Natural killer cell (primary cell): ENCODE data around the gene RTP2. TPM values are rescaled to one million over a fixed set of nuclear protein-coding genes. Genes with fewer than 3 reads are reported as not detected.

Experiments
- ATAC-seq, 3 donors: fragments of 150-1000 bp in 2 of 3; fragments of 200-7000 bp in 1 of 3; cut with Tn5 transposase; 1 replicate in 1 of 3; 2 replicates in 2 of 3; pipeline ENCODE4 v1.10.0; 2021; ENCODE audit warnings: mild to moderate bottlenecking in 2 of 3, moderate library complexity in 2 of 3
- DNase-seq, 2 donors: peaks; one replicate each; pipeline versions ENCODE4 v3.0.0 to v3.0.0-alpha.2; 2013 to 2021; ENCODE audit warnings: mixed read lengths in 1 of 2
- H3K27ac ChIP-seq: one replicate; pipeline ENCODE4 v1.5.1; 2013; ENCODE audit warnings: mild to moderate bottlenecking, low read length
- H3K27me3 ChIP-seq: one replicate; pipeline ENCODE4 v1.6.1; 2013; ENCODE audit warnings: low read length; ENCODE audit not compliant: control insufficient read depth, insufficient read depth
- H3K36me3 ChIP-seq: one replicate; pipeline ENCODE4 v1.6.1; 2013; ENCODE audit warnings: low read length; ENCODE audit not compliant: control insufficient read depth, insufficient read depth
- H3K4me1 ChIP-seq: one replicate; pipeline ENCODE4 v1.6.1; 2013; ENCODE audit warnings: low read length; ENCODE audit not compliant: control insufficient read depth, insufficient read depth
- H3K4me3 ChIP-seq: one replicate; pipeline ENCODE4 v1.5.1; 2013; ENCODE audit warnings: low read length
- H3K9me3 ChIP-seq: one replicate; pipeline ENCODE4 v1.6.1; 2013; ENCODE audit warnings: low read length; ENCODE audit not compliant: control insufficient read depth, insufficient read depth
- H3K27ac Mint-ChIP-seq, 2 donors: one replicate each; pipeline ENCODE4 v1.8.0; 2022; ENCODE audit warnings: mild to moderate bottlenecking in 2 of 2, mixed read lengths in 2 of 2, moderate library complexity in 1 of 2
- H3K27me3 Mint-ChIP-seq, 2 donors: one replicate each; pipeline ENCODE4 v1.8.0; 2022; ENCODE audit warnings: low read depth in 2 of 2, mixed read lengths in 2 of 2
- H3K36me3 Mint-ChIP-seq: one replicate; pipeline ENCODE4 v1.8.0; 2022; ENCODE audit warnings: mixed read lengths
- H3K4me1 Mint-ChIP-seq, 2 donors: one replicate each; pipeline ENCODE4 v1.8.0; 2022; ENCODE audit warnings: mixed read lengths in 2 of 2
- H3K4me3 Mint-ChIP-seq: one replicate; pipeline ENCODE4 v1.8.0; 2022; ENCODE audit warnings: mild to moderate bottlenecking, moderate library complexity, mixed read lengths
- H3K9me3 Mint-ChIP-seq, 2 donors: one replicate each; pipeline ENCODE4 v1.8.0; 2022; ENCODE audit warnings: mixed read lengths in 2 of 2
- CTCF ChIP-seq: fragments of 200-600 bp; IDR thresholded peaks from one replicate; pipeline ENCODE4 v1.8.0; 2022; ENCODE audit warnings: antibody characterized with exemption
- WGBS: methylation state at CpG from one replicate; pipeline ENCODE4 v1.1.7; 2013; ENCODE audit warnings: missing lambda C conversion rate; ENCODE audit not compliant: insufficient coverage; 5-methylcytosine and 5-hydroxymethylcytosine counted together
- intact Hi-C: fragments of 100-400 bp; cut with micrococcal nuclease; formaldehyde crosslinking; loops from one replicate; pipeline ENCODE4 v1.14.2; 2022
- total RNA-seq, 4 donors: library from RNA; stranded (reverse); fragments of 120-200 nt in 1 of 4; gene quantifications; one replicate each; pipeline versions ENCODE4 v1.2.3 to v1.2.4, GENCODE V29; 2013 to 2022

RTP2 gene
- total RNA-seq, 3 donors from 2014 or later (not counting 1 experiment from before 2014, with no cell fraction given) = not detected

- WGBS = under 1% methylated on average over 35 of the region's 39 CpGs
- Histone ChIP-seq H3K36me3 (no peaks in the 10 kb centered on the region), H3K27ac (peak overlapping the region; percentile 78), H3K27me3 (no peaks in the 10 kb centered on the region), H3K4me1 (peaks cover 57% of the 10 kb centered on the region), H3K9me3 (no peaks in the 10 kb centered on the region), H3K4me3 (peak overlapping the region; percentile 90)
- Mint-ChIP-seq H3K4me3 (peak overlapping the region; percentile 99), H3K27me3 (no peaks in the 10 kb centered on the region), H3K27ac (peak overlapping the region; percentile 97 to 100), H3K9me3 (no peaks in the 10 kb centered on the region), H3K4me1 (peaks cover 76 to 77% of the 10 kb centered on the region in 2 donors), H3K36me3 (peaks cover 7% of the 10 kb centered on the region)
- peak in 1 of 3 donors; percentile 14 for ATAC-seq
- intact Hi-C loops = loop anchor here (1.0 to 10.0 kb wide), 4 partner anchors 444 to 1392 kb away; no protein-coding TSS in a partner anchor
- TF ChIP-seq CTCF = peak; percentile 92
- peak; percentile 72 to 83 for DNase-seq
Observed at GRCh38 chr3:187740421-187741399, 38.4 kb upstream of the RTP2 start.

- Histone ChIP-seq H3K4me1 (peaks cover 57% of the 10 kb centered on the region), H3K36me3 (no peaks in the 10 kb centered on the region), H3K4me3 (peak overlapping the region; percentile 90), H3K27me3 (no peaks in the 10 kb centered on the region), H3K9me3 (no peaks in the 10 kb centered on the region), H3K27ac (peak overlapping the region; percentile 78)
- peaks cover 69 to 71% of the 10 kb centered on the region in 2 donors for H3K4me1 Mint-ChIP-seq
- H3K36me3 Mint-ChIP-seq = peaks cover 7% of the 10 kb centered on the region
- intact Hi-C loops = loop anchor here (1.0 to 10.0 kb wide), 5 partner anchors 445 to 1409 kb away; no protein-coding TSS in a partner anchor
- peak overlapping the region; percentile 99 for H3K4me3 Mint-ChIP-seq
- H3K27me3 Mint-ChIP-seq = no peaks in the 10 kb centered on the region
- H3K9me3 Mint-ChIP-seq = no peaks in the 10 kb centered on the region
- H3K27ac Mint-ChIP-seq = peak overlapping the region; percentile 97 to 100
- ATAC-seq (peak; percentile 50 to 69 (median 58)), DNase-seq (peak; percentile 80 to 90)
- peak; percentile 79 for TF ChIP-seq CTCF
- WGBS = under 1% methylated on average over 49 of the region's 53 CpGs
Observed at GRCh38 chr3:187739561-187740332, 37.4 kb upstream of the RTP2 start.

- Mint-ChIP-seq H3K4me3 (peak overlapping the region; percentile 99), H3K27ac (peak overlapping the region; percentile 97 to 100), H3K9me3 (no peaks in the 10 kb centered on the region), H3K27me3 (no peaks in the 10 kb centered on the region), H3K36me3 (peaks cover under 1% of the 10 kb centered on the region), H3K4me1 (peaks cover 63 to 65% of the 10 kb centered on the region in 2 donors)
- ATAC-seq (peak in 1 of 3 donors; percentile 1), DNase-seq (peak in 1 of 2 donors; percentile 33)
- peak overlapping the region; percentile 78 for H3K27ac ChIP-seq
- no peaks in the 10 kb centered on the region for H3K9me3 ChIP-seq
- intact Hi-C loops = loop anchor here (1.0 kb wide), 2 partner anchors 1218 to 1409 kb away; no protein-coding TSS in a partner anchor
- WGBS = under 1% methylated on average over 21 of the region's 22 CpGs
- peaks cover 57% of the 10 kb centered on the region for H3K4me1 ChIP-seq
- no peaks in the 10 kb centered on the region for H3K27me3 ChIP-seq
- no peak for TF ChIP-seq CTCF
- peak overlapping the region; percentile 90 for H3K4me3 ChIP-seq
- H3K36me3 ChIP-seq = no peaks in the 10 kb centered on the region
Observed at GRCh38 chr3:187739094-187739560, 36.8 kb upstream of the RTP2 start.
